HCT116 (cell line): ENCODE data around the gene OR10S1. TPM values are rescaled to one million over a fixed set of nuclear protein-coding genes. Genes with fewer than 3 reads are reported as not detected.

Source experiments
- ATAC-seq: fragments of 200-7000 bp; cut with Tn5 transposase; 2 replicates; pipeline ENCODE4 v1.9.1; 2020; ENCODE audit warnings: mild to moderate bottlenecking, moderate library complexity
- BruUV-seq: library from RNA; stranded (reverse); fragments of 400-500 nt; replicated peaks from 2 replicates; lab custom pipeline; 2021; lab: Mats Ljungman, UMichigan
- CTCF ChIA-PET: fragments of 300-600 bp; sonication (Branson Sonifier 250); formaldehyde crosslinking; loops from one replicate; lab custom pipeline; 2021; ENCODE audit warnings: antibody characterized with exemption; lab: Charles Lee
- POLR2A ChIA-PET: fragments of 300-600, 350-600 bp; sonication (Branson Sonifier 250); formaldehyde crosslinking; loops from one replicate; lab custom pipeline; 2021; ENCODE audit warnings: antibody characterized with exemption; lab: Charles Lee
- RAD21 ChIA-PET, 2 experiments: fragments of 300-600 bp; sonication (Branson Sonifier 250); formaldehyde crosslinking; loops; one replicate each; lab custom pipeline; 2023; ENCODE audit warnings: low total read pairs in 2 of 2; ENCODE audit not compliant: uncharacterized antibody in 2 of 2, unreplicated experiment in 2 of 2, low non-redundant PET in 1 of 2; lab: Charles Lee
- DNase-seq: peaks from one replicate; pipeline ENCODE4 v3.0.0-alpha.2; 2010; ENCODE audit warnings: low read depth, low spot score
- H2AFZ ChIP-seq: fragments of 200-600 bp; shearing (Covaris generic), sonication (generic); 2 replicates; pipeline ENCODE4 v1.6.1; 2017; ENCODE audit warnings: low read depth, mixed run types, mixed read lengths, antibody characterized with exemption, low read length; ENCODE audit not compliant: poor library complexity, severe bottlenecking
- H3K27ac ChIP-seq: 2 replicates; pipeline ENCODE4 v1.5.1; 2012; ENCODE audit warnings: low read depth, low read length
- H3K27me3 ChIP-seq: fragments of 200-600 bp; sonication (generic); 2 replicates; pipeline ENCODE4 v1.6.1; 2016; ENCODE audit warnings: mixed run types, low read length, mixed read lengths; ENCODE audit not compliant: insufficient read depth
- H3K36me3 ChIP-seq, 2 experiments: fragments of 200-500 bp in 1 of 2; fragments of 200-600 bp in 1 of 2; sonication (Bioruptor generic) in 1 of 2; sonication (generic) in 1 of 2; 2 replicates each; pipeline versions ENCODE4 v1.5.1 to v1.6.1; 2014 to 2016; ENCODE audit warnings: low read length in 2 of 2, inconsistent platforms in 1 of 2, mixed read lengths in 1 of 2, mixed run types in 1 of 2; ENCODE audit not compliant: insufficient read depth in 2 of 2, control insufficient read depth in 1 of 2
- H3K4me1 ChIP-seq, 2 experiments: fragments of 200-600 bp in 1 of 2; sonication (generic) in 1 of 2; 2 replicates each; pipeline versions ENCODE4 v1.5.1 to v1.6.1; 2012 to 2017; ENCODE audit warnings: low read length in 2 of 2, inconsistent platforms in 1 of 2, mild to moderate bottlenecking in 1 of 2, mixed read lengths in 1 of 2, mixed run types in 1 of 2, moderate library complexity in 1 of 2; ENCODE audit not compliant: insufficient read depth in 2 of 2, control insufficient read depth in 1 of 2
- H3K4me2 ChIP-seq: fragments of 200-600 bp; sonication (generic); 2 replicates; pipeline ENCODE4 v1.6.1; 2017; ENCODE audit warnings: mixed run types, low read length, mixed read lengths
- H3K4me3 ChIP-seq, 2 experiments: fragments of 200-600 bp in 1 of 2; sonication (generic) in 1 of 2; replicated peaks in 1 of 2; 2 replicates each; pipeline ENCODE4 v1.5.1; 2011 to 2016; ENCODE audit warnings: low read length in 2 of 2, control low read depth in 1 of 2, low read depth in 1 of 2, mild to moderate bottlenecking in 1 of 2, mixed read lengths in 1 of 2, mixed run types in 1 of 2
- H3K79me2 ChIP-seq: fragments of 200-600 bp; sonication (generic); 2 replicates; pipeline ENCODE4 v1.6.1; 2017; ENCODE audit warnings: mild to moderate bottlenecking, mixed run types, low read length, moderate library complexity, mixed read lengths; ENCODE audit not compliant: insufficient read depth
- H3K9ac ChIP-seq: fragments of 200-600 bp; sonication (generic); 2 replicates; pipeline ENCODE4 v1.6.1; 2016; ENCODE audit warnings: low read length, mixed read lengths
- H3K9me2 ChIP-seq: fragments of 200-600 bp; sonication (generic), shearing (Covaris generic); 2 replicates; pipeline ENCODE4 v1.6.1; 2017; ENCODE audit warnings: mixed run types, mild to moderate bottlenecking, moderate library complexity; ENCODE audit not compliant: insufficient read depth
- H3K9me3 ChIP-seq, 2 experiments: fragments of 200-500 bp in 1 of 2; fragments of 200-600 bp in 1 of 2; sonication (Bioruptor generic) in 1 of 2; sonication (generic) in 1 of 2; 2 replicates each; pipeline ENCODE4 v1.6.1; 2014 to 2017; ENCODE audit warnings: low read length in 2 of 2, mixed read lengths in 2 of 2, inconsistent platforms in 1 of 2, low read depth in 1 of 2, mild to moderate bottlenecking in 1 of 2, mixed run types in 1 of 2, moderate library complexity in 1 of 2; ENCODE audit not compliant: control insufficient read depth in 1 of 2, insufficient read depth in 1 of 2
- H4K20me1 ChIP-seq: fragments of 200-600 bp; sonication (generic), shearing (Covaris generic); 2 replicates; pipeline ENCODE4 v1.6.1; 2017; ENCODE audit warnings: mixed run types, mild to moderate bottlenecking, moderate library complexity; ENCODE audit not compliant: insufficient read depth
- CBX3 ChIP-seq: IDR thresholded peaks from 2 replicates; pipeline ENCODE4 v1.6.1; 2012; ENCODE audit warnings: low read depth
- POLR2A ChIP-seq: IDR thresholded peaks from 2 replicates; pipeline ENCODE4 v1.7.0; 2011; ENCODE audit warnings: borderline replicate concordance; ENCODE audit not compliant: insufficient read depth, insufficient read length; ENCODE audit errors: extremely low read depth
- POLR2AphosphoS5 ChIP-seq: IDR thresholded peaks from 2 replicates; pipeline ENCODE4 v1.6.1; 2011; ENCODE audit warnings: mild to moderate bottlenecking, low read depth, low read length, moderate library complexity
- RAD21 ChIP-seq: IDR thresholded peaks from 2 replicates; pipeline ENCODE4 v1.6.1; 2012; ENCODE audit warnings: low read depth, mild to moderate bottlenecking
- SIN3A ChIP-seq: IDR thresholded peaks from 2 replicates; pipeline ENCODE4 v1.6.1; 2012; ENCODE audit warnings: low read depth
- SP1 ChIP-seq: IDR thresholded peaks from 2 replicates; pipeline ENCODE4 v1.6.1; 2012; ENCODE audit warnings: low read depth
- TCF7L2 ChIP-seq: IDR thresholded peaks from 2 replicates; pipeline ENCODE4 v1.7.0; 2011; ENCODE audit warnings: borderline replicate concordance, inconsistent platforms; ENCODE audit not compliant: insufficient read depth, insufficient read length; ENCODE audit errors: extremely low read depth
- YY1 ChIP-seq: IDR thresholded peaks from 2 replicates; pipeline ENCODE4 v1.6.1; 2011; ENCODE audit warnings: low read length, low read depth, moderate library complexity, mild to moderate bottlenecking; ENCODE audit not compliant: insufficient replicate concordance; ENCODE audit errors: extremely low read depth
- ZNF274 ChIP-seq: fragments of 200-500 bp; sonication (Bioruptor generic); IDR thresholded peaks from 2 replicates; pipeline ENCODE4 v1.6.1; 2014; ENCODE audit warnings: mild to moderate bottlenecking, low read depth, low read length, inconsistent platforms
- intact Hi-C: fragments of 100-400 bp; cut with micrococcal nuclease; formaldehyde crosslinking; loops from 2 replicates; pipeline ENCODE4 v1.10.0; 2022
- total RNA-seq: library from RNA; stranded (reverse); gene quantifications from one replicate; pipeline ENCODE4 v1.2.1, GENCODE V29; 2021; ENCODE audit not compliant: unreplicated experiment
- TF ChIP-seq, protein P1 (sequence below): IDR thresholded peaks from 2 replicates; pipeline ENCODE4 v1.6.1; 2012
- TF ChIP-seq, protein P2 (sequence below): IDR thresholded peaks from 2 replicates; pipeline ENCODE4 v1.6.1; 2012

OR10S1 gene
- total RNA-seq, 1 experiment from 2014 or later = not detected

DNA sequence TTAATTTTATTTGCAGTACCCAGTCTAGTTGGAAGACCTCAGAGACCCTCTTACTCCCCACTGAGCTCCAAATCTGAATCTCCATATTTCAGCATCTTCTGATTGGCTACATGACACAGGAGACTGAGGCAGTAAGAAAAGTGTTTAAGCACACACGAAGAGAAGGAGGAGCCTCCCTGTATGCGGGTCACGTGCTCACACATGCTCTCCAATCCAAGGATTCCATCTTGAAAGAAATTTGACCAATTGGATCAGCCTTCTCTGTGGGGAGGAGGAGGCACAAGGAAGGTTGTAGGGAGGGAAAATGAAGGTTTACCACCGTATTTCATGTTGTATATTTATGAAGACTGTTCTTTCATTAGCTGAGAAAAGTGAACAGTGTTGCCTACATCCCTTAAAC is 35.2 kb downstream of the OR10S1 start:
- ATAC-seq (no peak), DNase-seq (no peak)
- no peaks in the 10 kb centered on the region for H3K36me3 ChIP-seq
- CTCF ChIA-PET = no interaction called here
- POLR2A ChIA-PET = no interaction called here
- no peaks in the 10 kb centered on the region for H3K9me3 ChIP-seq
- H3K4me3 ChIP-seq = no peak overlapping the region
- intact Hi-C loops = no loop called here
- H4K20me1 ChIP-seq = no peaks in the 10 kb centered on the region
- TF ChIP-seq SIN3A = no peak
- TF ChIP-seq, protein P1, sequence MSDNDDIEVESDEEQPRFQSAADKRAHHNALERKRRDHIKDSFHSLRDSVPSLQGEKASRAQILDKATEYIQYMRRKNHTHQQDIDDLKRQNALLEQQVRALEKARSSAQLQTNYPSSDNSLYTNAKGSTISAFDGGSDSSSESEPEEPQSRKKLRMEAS = no peak
- no peak for TF ChIP-seq TCF7L2
- TF ChIP-seq SP1 = no peak
- H3K27me3 ChIP-seq = 0 out of 2 replicates have a peak, but pooled peaks cover 8% of the 10 kb centered on the region
- H3K4me1 ChIP-seq = no peaks in the 10 kb centered on the region
- no peak overlapping the region for H2AFZ ChIP-seq
- no TSS peak for BruUV-seq
- no peak overlapping the region for H3K4me2 ChIP-seq
- no peaks in the 10 kb centered on the region for H3K79me2 ChIP-seq
- H3K9me2 ChIP-seq = no peaks in the 10 kb centered on the region
- RAD21 ChIA-PET = no interaction called here
- H3K9ac ChIP-seq = no peak overlapping the region
- no peak overlapping the region for H3K27ac ChIP-seq

DNA sequence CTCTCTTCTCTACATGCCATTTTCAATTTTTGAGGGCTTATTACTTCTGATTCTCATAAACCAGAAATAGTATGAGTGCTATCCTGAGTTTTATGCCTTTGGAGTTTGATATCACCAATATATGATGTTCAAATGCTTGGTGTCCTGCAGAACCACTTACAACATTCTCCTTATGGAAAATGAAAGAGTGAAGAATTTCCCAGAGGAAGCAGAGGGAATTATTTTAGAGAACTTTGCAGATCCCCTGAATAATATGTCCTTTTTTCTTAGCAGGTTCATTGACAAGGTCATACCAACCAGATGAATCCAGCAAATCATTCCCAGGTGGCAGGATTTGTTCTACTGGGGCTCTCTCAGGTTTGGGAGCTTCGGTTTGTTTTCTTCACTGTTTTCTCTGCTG is 38.3 kb downstream of the OR10S1 start, which contains the start of gene OR4D5:
OR4D5 (plus strand) TSS at position 301 of the 400 bp plus-strand sequence; CDS start at position 301, 0 bp downstream.
- TF ChIP-seq, protein P1 = no peak
- TF ChIP-seq, protein P2, sequence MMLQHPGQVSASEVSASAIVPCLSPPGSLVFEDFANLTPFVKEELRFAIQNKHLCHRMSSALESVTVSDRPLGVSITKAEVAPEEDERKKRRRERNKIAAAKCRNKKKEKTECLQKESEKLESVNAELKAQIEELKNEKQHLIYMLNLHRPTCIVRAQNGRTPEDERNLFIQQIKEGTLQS = no peak
- no peak for TF ChIP-seq SIN3A
- TF ChIP-seq ZNF274 = no peak
- TF ChIP-seq CBX3 = no peak
- TF ChIP-seq YY1 = no peak
- TF ChIP-seq POLR2A = no peak
- TF ChIP-seq POLR2AphosphoS5 = no peak
- TF ChIP-seq RAD21 = no peak
- no peak for TF ChIP-seq TCF7L2
- intact Hi-C loops = no loop called here
- no peak for ATAC-seq

More for the DNA sequence above, 38.3 kb downstream of the OR10S1 start, which contains the start of gene OR4D5:
- Histone ChIP-seq H2AFZ (no peak within 1 kb of the TSS), H3K4me3 (no peak within 1 kb of the TSS), H3K4me1 (no peaks in the 10 kb centered on the region), H3K9me2 (no peaks in the 10 kb centered on the region), H3K4me2 (no peak within 1 kb of the TSS), H3K79me2 (no peaks in the 10 kb centered on the region), H3K9me3 (no peaks in the 10 kb centered on the region), H3K36me3 (no peaks in the 10 kb centered on the region), H4K20me1 (no peaks in the 10 kb centered on the region), H3K27ac (no peak within 1 kb of the TSS), H3K9ac (no peak within 1 kb of the TSS), H3K27me3 (0 out of 2 replicates have a peak, but pooled peaks cover 2% of the 10 kb centered on the region)
- ChIA-PET POLR2A (no interaction called here), RAD21 (no interaction called here), CTCF (no interaction called here)
- no peak for DNase-seq
- BruUV-seq = no TSS peak
